Thymus (tissue), 11 donors: Measurements from ENCODE around the gene RPTN. TPM values are rescaled to one million over a fixed set of nuclear protein-coding genes. Genes with fewer than 3 reads are reported as not detected.

Experiments used
- DNase-seq, 9 donors: peaks; one replicate each; pipeline ENCODE4 v3.0.0-alpha.2; 2013; ENCODE audit warnings: low spot score in 9 of 9, low read depth in 6 of 9, missing footprints in 1 of 9
- H3K27ac ChIP-seq, 2 donors: one replicate each; pipeline ENCODE4 v1.5.1; 2013; ENCODE audit warnings: control low read depth in 1 of 2, low read depth in 1 of 2, low read length in 1 of 2, mild to moderate bottlenecking in 1 of 2, moderate library complexity in 1 of 2
- H3K27me3 ChIP-seq, 2 donors: one replicate each; pipeline ENCODE4 v1.5.1; 2013; ENCODE audit warnings: low read length in 1 of 2; ENCODE audit not compliant: control insufficient read depth in 2 of 2, insufficient read depth in 1 of 2
- H3K36me3 ChIP-seq, 2 donors: one replicate each; pipeline ENCODE4 v1.5.1; 2013; ENCODE audit warnings: low read length in 1 of 2, mild to moderate bottlenecking in 1 of 2, moderate library complexity in 1 of 2; ENCODE audit not compliant: control insufficient read depth in 2 of 2, insufficient read depth in 2 of 2
- H3K4me1 ChIP-seq, 2 donors: one replicate each; pipeline ENCODE4 v1.5.1; 2013; ENCODE audit warnings: low read length in 2 of 2; ENCODE audit not compliant: control insufficient read depth in 2 of 2, insufficient read depth in 2 of 2
- H3K4me3 ChIP-seq, 2 donors: one replicate each; pipeline ENCODE4 v1.5.1; 2013; ENCODE audit warnings: low read length in 2 of 2, control low read depth in 1 of 2, mild to moderate bottlenecking in 1 of 2
- H3K9me3 ChIP-seq, 2 donors: one replicate each; pipeline ENCODE4 v1.5.1; 2013; ENCODE audit warnings: low read length in 1 of 2, mild to moderate bottlenecking in 1 of 2; ENCODE audit not compliant: control insufficient read depth in 2 of 2, insufficient read depth in 1 of 2
- WGBS: extraction: QIAGEN DNeasy Blood & Tissue Kit; methylation state at CpG from one replicate; pipeline ENCODE4 v1.1.7; 2013; 5-methylcytosine and 5-hydroxymethylcytosine counted together
- polyA plus RNA-seq: library from polyadenylated mRNA; stranded (reverse); fragments of 200-250 nt; gene quantifications from one replicate; pipeline ENCODE4 v1.2.3, GENCODE V29; 2013
- total RNA-seq: library from RNA; stranded (reverse); fragments of 120-200 nt; gene quantifications from one replicate; pipeline ENCODE4 v1.2.4, GENCODE V29; 2013
- donor health status: healthy.

Gene RPTN
- total and polyA plus RNA-seq, 2 donors: 0.09 to 3.2 TPM

DNA sequence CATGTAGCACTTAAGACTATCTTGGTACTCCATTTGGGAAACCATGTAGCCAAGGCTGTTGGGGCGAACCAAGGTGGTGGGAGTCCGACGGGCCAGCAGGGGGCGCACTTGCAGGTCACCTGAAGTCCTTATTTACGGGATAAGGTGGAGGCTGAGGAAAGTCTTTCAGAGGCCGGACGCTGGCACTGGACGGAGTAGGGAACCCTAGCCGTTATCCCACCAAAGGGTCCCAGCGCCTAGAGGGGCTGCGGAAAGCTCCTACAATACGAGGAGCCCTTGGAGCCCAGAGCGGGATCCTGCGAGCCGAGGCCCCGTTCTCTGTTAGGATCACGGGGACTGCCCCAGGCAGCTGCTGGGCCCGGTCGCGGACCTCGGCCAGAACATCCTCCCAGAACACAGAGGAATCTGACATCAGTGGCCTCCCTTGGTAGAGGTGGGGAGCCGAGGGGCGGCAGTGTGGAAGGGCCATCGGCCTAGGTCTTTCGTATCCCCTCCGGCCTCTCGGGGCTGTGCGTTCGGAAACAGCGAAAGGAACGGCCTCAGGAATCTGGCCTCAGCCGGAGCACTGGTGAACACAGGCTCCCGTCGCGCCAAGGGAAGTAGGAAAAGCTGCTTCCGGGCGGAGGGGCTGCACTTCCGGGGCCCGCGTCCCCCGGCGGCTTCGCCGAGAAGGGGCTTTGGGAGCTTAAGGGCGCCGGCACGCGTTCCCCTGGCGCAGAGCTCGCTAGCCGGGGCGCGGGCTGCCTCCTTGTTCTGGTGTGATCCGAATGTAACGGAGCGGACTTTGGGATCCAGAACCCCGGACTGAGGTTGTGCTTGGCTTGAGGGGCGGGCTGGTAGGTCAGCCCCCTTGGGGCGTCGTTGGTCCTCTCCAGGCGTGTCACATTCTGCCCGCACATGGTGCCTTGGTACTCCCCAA lies 29.9 kb upstream of the RPTN start:
- H3K4me3 ChIP-seq: peak overlapping the region; percentile 59 to 72
- peaks cover 0 to 6% of the 10 kb centered on the region in 2 donors for H3K9me3 ChIP-seq
- DNase-seq: peak in 6 of 9 donors; percentile 16 to 57 (median 40)
- H3K27me3 ChIP-seq: peaks cover 0 to 18% of the 10 kb centered on the region in 2 donors
- no peaks in the 10 kb centered on the region for H3K36me3 ChIP-seq
- peak overlapping the region; percentile 17 to 80 for H3K27ac ChIP-seq
- H3K4me1 ChIP-seq: peaks cover 0 to 11% of the 10 kb centered on the region in 2 donors
- WGBS: 2% methylated on average over 62 of the region's 62 CpGs

DNA sequence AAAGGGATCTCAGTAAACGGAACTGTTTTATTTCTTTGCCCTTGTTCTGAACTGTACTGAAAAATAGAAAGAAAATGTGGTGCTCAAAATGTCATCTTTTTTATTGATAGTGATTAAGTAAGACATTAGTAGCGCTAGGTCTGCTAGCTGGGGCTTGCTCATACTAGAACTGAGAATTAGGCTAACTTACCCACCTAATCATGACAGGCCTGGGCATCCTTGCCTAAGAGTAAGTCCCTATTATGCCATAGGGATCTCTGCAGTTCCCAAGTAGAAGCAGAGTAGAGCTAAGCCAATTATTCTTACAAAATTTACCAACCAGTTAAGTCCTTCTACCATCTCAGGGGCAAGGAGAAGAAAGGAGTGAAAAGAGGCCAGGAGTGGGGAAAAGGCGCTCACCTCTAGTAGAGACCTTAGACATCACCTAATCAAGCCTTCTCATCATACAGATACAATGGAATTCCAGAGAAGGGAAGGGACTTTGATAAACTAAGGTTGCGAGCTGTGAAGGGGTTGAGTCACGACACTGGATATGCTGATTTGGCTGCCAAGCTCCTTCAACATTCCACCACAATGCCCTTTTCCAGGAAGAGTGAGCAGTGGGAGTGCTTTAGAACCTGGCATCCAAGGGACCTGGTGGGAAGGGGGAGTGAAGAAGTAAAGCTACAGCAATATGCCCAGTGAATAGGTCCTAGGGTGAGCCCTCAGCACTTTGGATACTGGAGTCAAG lies 27.7 kb upstream of the RPTN start:
- WGBS: 96% methylated on average over 5 of the region's 5 CpGs
- Histone ChIP-seq H3K4me3 (no peak overlapping the region), H3K27me3 (peaks cover 0 to 18% of the 10 kb centered on the region in 2 donors), H3K27ac (no peak overlapping the region), H3K9me3 (peaks cover 0 to 6% of the 10 kb centered on the region in 2 donors), H3K4me1 (peaks cover 0 to 11% of the 10 kb centered on the region in 2 donors), H3K36me3 (no peaks in the 10 kb centered on the region)
- DNase-seq: no peak

DNA sequence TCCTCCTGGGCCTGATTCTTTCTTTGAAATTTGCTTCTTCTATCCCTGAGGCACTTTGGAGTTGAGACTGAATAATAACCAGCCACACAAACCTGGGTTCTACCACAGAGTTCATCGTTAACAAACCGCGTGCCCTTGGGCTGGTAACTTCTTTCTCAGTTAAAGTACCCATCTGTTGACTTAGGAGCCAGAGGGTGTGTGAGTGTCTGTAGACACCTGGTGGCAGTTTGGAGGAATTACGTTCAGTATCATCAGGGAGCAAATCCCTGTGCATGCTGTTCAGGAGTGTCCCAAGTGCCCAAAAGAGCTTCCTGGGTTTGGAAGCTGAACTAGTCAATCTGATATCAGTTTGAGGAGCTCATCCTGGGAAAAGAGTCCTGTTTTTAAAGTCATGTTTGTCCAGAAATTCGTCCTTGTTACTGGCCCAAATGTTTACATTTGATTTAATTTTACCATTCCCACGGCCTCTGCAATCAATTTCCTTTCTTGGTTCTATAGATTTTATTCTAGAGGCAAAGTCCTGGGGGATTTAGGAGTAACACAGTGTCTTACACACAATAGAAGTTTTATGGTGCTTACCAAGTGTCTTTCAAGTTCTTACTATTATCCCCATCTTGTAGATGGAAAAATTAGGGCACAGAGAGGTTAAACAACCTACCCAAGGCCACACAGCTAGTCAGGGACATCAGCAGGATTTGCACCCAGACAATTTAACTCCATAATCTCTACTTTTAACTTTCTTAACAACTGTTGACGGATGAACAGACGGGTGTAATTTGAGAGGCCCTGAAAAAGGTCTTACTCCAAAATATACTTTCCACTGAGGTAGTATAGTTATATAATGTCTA lies 26.7 kb upstream of the RPTN start:
- H3K27me3 ChIP-seq: peaks cover 0 to 18% of the 10 kb centered on the region in 2 donors
- peak in 3 of 9 donors; percentile 22 to 52 (median 43) for DNase-seq
- no peaks in the 10 kb centered on the region for H3K36me3 ChIP-seq
- H3K9me3 ChIP-seq: peaks cover 0 to 6% of the 10 kb centered on the region in 2 donors
- H3K27ac ChIP-seq: no peak overlapping the region
- no peak overlapping the region for H3K4me3 ChIP-seq
- H3K4me1 ChIP-seq: peaks cover 0 to 11% of the 10 kb centered on the region in 2 donors
- WGBS: 46% methylated on average over 8 of the region's 8 CpGs

DNA sequence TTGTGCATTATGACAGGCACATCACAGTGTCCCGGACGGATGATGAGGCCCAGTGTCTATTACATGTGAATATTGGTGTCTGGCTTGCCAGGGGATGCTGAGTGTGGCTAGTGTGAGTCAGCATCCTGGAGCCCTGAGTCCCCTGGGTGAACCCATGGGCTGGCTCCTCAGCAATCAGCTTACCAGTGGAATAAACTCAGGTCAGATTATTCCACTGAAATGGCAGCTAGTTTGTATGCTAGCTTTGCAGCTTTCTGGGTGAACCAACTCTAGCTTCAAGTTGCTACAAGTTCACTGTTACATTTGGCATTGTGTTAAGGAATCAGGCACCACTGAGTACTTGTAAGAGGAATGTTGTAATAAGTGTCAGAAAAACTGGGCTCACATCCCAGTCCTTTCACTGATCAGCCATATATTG lies 23.9 kb upstream of the RPTN start:
- DNase-seq: peak in 1 of 9 donors; percentile 9
- Histone ChIP-seq H3K27ac (no peak overlapping the region), H3K36me3 (no peaks in the 10 kb centered on the region), H3K4me1 (no peaks in the 10 kb centered on the region), H3K4me3 (no peak overlapping the region), H3K9me3 (no peaks in the 10 kb centered on the region), H3K27me3 (peaks cover 0 to 5% of the 10 kb centered on the region in 2 donors)
- 62% methylated on average over 2 of the region's 2 CpGs for WGBS

DNA sequence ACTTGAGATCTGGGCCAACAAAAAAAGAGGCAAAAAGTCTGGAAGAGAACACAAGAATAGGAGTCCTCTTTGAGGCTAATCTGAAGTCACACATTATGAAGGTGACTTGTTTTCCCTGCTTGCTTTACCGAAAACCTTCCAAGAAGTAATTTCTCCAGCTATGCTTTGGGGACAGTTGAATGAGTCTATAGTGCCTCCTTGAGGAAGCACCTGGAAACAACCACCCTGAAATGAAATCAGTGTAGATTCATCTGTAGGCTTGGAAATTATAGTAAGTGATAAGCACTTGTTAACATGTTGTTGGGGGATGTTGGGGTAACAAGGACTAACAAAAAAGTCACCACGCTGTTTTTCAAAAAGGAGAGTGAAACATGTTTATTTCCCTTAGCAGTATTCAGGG lies 23.4 kb upstream of the RPTN start:
- H3K4me1 ChIP-seq: no peaks in the 10 kb centered on the region
- peak in 2 of 9 donors; percentile 2 to 21 for DNase-seq
- H3K4me3 ChIP-seq: no peak overlapping the region
- WGBS: 85% methylated on average over 2 of the region's 2 CpGs
- H3K9me3 ChIP-seq: no peaks in the 10 kb centered on the region
- peaks cover 0 to 5% of the 10 kb centered on the region in 2 donors for H3K27me3 ChIP-seq
- no peaks in the 10 kb centered on the region for H3K36me3 ChIP-seq
- no peak overlapping the region for H3K27ac ChIP-seq

DNA sequence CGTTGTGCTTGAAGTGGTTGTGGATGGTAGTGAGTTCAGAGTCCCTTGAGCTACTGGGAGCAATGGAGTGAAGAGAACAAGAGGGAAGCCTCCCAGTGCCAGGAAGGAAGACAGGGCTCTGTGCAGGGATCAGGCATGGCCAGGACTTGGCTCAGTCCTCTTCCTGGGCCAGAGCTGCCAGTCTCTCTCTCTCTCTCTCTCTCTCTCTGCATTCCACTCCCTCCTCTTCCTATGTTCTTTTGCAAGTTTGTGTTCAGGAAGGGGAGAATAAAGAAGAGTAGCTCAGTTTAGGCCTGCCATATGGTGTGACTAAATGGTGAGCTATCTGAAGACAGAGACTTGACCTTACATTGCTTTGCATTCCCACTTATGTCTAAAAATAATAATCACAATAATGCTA lies 20.5 kb upstream of the RPTN start:
- Histone ChIP-seq H3K27me3 (no peaks in the 10 kb centered on the region), H3K36me3 (no peaks in the 10 kb centered on the region), H3K4me3 (no peak overlapping the region), H3K9me3 (no peaks in the 10 kb centered on the region), H3K27ac (no peak overlapping the region), H3K4me1 (no peaks in the 10 kb centered on the region)
- WGBS: 82% methylated on average over 1 of the region's 1 CpG
- no peak for DNase-seq

DNA sequence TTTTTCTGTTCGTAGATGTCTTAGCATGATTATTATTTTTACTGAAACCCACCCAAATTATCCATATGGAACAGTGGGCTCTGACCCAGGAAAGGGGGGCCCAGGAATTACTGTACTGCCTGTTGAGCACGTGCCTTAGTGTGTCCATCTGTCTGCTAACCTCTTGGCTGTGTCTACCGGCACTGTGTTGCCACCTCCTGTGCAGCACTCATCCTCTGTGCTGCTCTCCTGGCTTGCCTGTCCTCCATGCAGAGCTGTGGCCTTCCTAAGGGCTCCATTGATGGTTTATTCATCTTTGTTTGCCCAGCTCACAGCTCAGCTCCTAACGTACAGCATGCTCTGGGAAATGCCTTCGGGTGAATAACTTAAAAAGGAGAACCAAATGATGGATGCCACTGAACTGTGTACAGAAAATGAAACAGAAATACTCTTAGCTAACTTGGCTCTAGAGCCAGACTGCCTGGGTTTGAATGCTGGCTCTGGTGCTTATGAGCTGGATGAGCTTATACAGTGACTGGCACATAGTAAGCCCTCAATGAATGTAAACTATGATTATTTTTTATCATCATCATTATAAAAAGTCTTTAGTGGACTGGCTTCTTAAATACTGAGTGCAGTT lies 11.4 kb upstream of the RPTN start:
- Histone ChIP-seq H3K27me3 (no peaks in the 10 kb centered on the region), H3K4me3 (no peak overlapping the region), H3K4me1 (no peaks in the 10 kb centered on the region), H3K36me3 (no peaks in the 10 kb centered on the region), H3K9me3 (no peaks in the 10 kb centered on the region), H3K27ac (no peak overlapping the region)
- 84% methylated on average over 5 of the region's 5 CpGs for WGBS
- DNase-seq: no peak

DNA sequence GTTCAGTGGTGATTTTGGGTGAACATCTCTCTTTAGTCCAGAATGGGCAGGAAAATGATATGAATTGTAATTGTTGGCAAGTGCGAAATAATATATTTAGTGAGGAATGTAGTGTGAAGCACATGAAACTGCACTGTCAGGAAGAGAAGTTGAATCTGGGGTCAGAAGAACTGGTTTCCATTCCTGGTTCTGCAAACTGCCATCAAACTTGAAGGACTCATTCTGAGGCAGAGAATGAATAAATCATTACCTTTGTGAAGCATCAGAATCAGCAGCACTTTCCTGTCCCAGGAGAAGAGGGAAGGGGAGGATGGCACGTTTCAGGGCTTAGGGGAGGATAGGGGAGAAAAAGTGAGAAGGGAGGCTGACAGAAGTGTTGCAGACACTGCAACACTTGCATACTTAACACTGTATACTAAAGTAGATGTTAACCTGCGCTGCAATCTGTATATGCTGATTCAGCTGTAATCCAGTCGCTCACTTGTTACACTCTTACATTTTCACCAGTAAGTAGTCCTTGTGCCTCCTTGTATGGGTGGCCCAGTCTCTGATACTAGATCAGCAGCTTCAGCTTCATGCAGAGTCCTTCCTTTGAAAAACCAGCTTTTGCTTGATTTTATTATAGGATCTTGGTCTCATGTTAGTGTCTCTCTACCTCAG lies 10.5 kb upstream of the RPTN start:
- no peak for DNase-seq
- Histone ChIP-seq H3K4me3 (no peak overlapping the region), H3K36me3 (no peaks in the 10 kb centered on the region), H3K9me3 (no peaks in the 10 kb centered on the region), H3K4me1 (no peaks in the 10 kb centered on the region), H3K27me3 (no peaks in the 10 kb centered on the region), H3K27ac (no peak overlapping the region)
- WGBS: 96% methylated on average over 4 of the region's 4 CpGs
